ENCODE results near the gene ZNF879.

The ZNF879 gene

DNA sequence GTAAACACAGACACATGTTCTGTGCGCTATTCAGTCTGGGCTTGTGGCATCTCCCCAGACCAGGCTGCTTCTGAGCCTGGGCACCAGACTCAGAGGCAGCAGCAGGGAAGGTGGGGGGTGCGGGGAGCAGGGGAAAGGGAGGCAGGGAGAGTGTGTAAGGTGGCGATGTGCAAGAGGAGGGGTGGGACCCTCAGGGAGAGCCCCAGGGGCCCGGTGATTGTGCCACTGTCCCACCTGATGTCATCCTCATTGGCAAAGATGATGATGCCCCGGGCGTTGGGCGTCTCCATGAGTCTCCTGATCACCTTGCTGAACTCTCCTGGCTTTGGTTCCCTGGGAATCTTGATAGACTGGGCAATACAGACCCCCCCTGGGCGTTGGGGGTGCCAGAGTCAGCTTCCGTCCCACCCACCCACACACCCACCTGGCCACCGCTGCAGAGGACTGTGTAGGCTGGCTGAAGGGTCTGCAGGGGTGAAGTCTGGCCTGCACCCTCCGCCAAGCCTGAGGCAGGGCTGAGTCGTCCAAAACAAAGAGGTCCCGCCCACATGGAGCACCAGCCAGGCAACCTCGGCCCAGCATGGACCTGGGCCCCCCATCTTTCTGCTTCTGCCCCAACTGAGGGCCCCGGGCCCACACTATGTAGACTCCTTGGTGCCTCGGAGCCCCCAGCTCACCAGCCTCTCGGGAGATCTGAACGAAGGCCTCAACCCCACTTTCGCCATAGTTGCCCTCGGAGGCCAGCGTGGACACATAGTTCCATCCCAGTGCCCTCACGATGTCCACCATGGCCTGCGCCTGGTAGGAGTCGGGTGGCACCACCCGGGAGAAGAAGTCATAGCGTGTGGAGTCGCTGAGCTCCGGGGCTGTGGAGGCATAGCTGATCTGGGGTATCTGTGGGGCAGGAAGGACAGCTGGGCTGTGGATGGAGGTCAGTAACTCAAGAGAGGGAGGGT is 32.1 kb upstream of the ZNF879 start:
- H3K27ac ChIP-seq (ENCODE audit: low read depth, low read length), result no peak overlapping the region
- H3K4me1 ChIP-seq (ENCODE audit: control insufficient read depth, insufficient read depth, low read length, unreplicated experiment), result no peaks in the 10 kb centered on the region
- H2AFZ ChIP-seq (ENCODE audit: low read length, unreplicated experiment), result no peak overlapping the region
- H3K27me3 ChIP-seq (ENCODE audit: insufficient read depth, low read length), result peaks cover 42% of the 10 kb centered on the region
- no peak overlapping the region for H3K4me3 ChIP-seq (ENCODE audit: low read depth, low read length)
- H3K79me2 ChIP-seq (ENCODE audit: control insufficient read depth, insufficient read depth, low read length, unreplicated experiment), result no peaks in the 10 kb centered on the region
- H3K36me3 ChIP-seq (ENCODE audit: insufficient read depth, low read length), result no peaks in the 10 kb centered on the region

GRCh38 chr5:178992291-178992895 is 31.2 kb upstream of the ZNF879 start:
- no peak overlapping the region for H3K4me3 ChIP-seq (ENCODE audit: low read depth, low read length)

GRCh38 chr5:178993236-178993765 is 30.3 kb upstream of the ZNF879 start:
- Histone ChIP-seq H3K36me3 (ENCODE audit: insufficient read depth, low read length) (no peaks in the 10 kb centered on the region), H3K79me2 (ENCODE audit: control insufficient read depth, insufficient read depth, low read length, unreplicated experiment) (no peaks in the 10 kb centered on the region), H3K4me1 (ENCODE audit: control insufficient read depth, insufficient read depth, low read length, unreplicated experiment) (no peaks in the 10 kb centered on the region), H3K4me3 (ENCODE audit: low read depth, low read length) (no peak overlapping the region), H2AFZ (ENCODE audit: low read length, unreplicated experiment) (no peak overlapping the region), H3K27me3 (ENCODE audit: insufficient read depth, low read length) (peaks cover 54% of the 10 kb centered on the region), H3K27ac (ENCODE audit: low read depth, low read length) (no peak overlapping the region)

More at GRCh38 chr5:178992291-178992895, 31.2 kb upstream of the ZNF879 start:
- Histone ChIP-seq H3K36me3 (ENCODE audit: insufficient read depth, low read length) (no peaks in the 10 kb centered on the region), H2AFZ (ENCODE audit: low read length, unreplicated experiment) (no peak overlapping the region), H3K27me3 (ENCODE audit: insufficient read depth, low read length) (peaks cover 50% of the 10 kb centered on the region), H3K79me2 (ENCODE audit: control insufficient read depth, insufficient read depth, low read length, unreplicated experiment) (no peaks in the 10 kb centered on the region), H3K27ac (ENCODE audit: low read depth, low read length) (no peak overlapping the region), H3K4me1 (ENCODE audit: control insufficient read depth, insufficient read depth, low read length, unreplicated experiment) (no peaks in the 10 kb centered on the region)

- H2AFZ ChIP-seq (ENCODE audit: low read length, unreplicated experiment), result no peak overlapping the region
- H3K27ac ChIP-seq (ENCODE audit: low read depth, low read length), result no peak overlapping the region
- no peaks in the 10 kb centered on the region for H3K79me2 ChIP-seq (ENCODE audit: control insufficient read depth, insufficient read depth, low read length, unreplicated experiment)
- peaks cover 57% of the 10 kb centered on the region for H3K27me3 ChIP-seq (ENCODE audit: insufficient read depth, low read length)
- no peaks in the 10 kb centered on the region for H3K36me3 ChIP-seq (ENCODE audit: insufficient read depth, low read length)
- no peaks in the 10 kb centered on the region for H3K4me1 ChIP-seq (ENCODE audit: control insufficient read depth, insufficient read depth, low read length, unreplicated experiment)
- H3K4me3 ChIP-seq (ENCODE audit: low read depth, low read length), result no peak overlapping the region
These were observed 29.5 kb upstream of the ZNF879 start for GRCh38 chr5:178993955-178994579.

- Histone ChIP-seq H3K27me3 (ENCODE audit: insufficient read depth, low read length) (peaks cover 57% of the 10 kb centered on the region), H3K36me3 (ENCODE audit: insufficient read depth, low read length) (no peaks in the 10 kb centered on the region), H3K4me3 (ENCODE audit: low read depth, low read length) (peak within 1 kb of the TSS; percentile 40; the same call in 1 of the 2 replicates), H3K27ac (ENCODE audit: low read depth, low read length) (no peak within 1 kb of the TSS), H3K79me2 (ENCODE audit: control insufficient read depth, insufficient read depth, low read length, unreplicated experiment) (no peaks in the 10 kb centered on the region), H2AFZ (ENCODE audit: low read length, unreplicated experiment) (no peak within 1 kb of the TSS), H3K4me1 (ENCODE audit: control insufficient read depth, insufficient read depth, low read length, unreplicated experiment) (no peaks in the 10 kb centered on the region)
These were observed 28.8 kb upstream of the ZNF879 start, which contains the start of gene GRM6 for GRCh38 chr5:178994580-178995340. TSS of gene GRM6 (minus strand) at chr5:178995320. CDS start at chr5:178994944, 376 bp downstream.

DNA sequence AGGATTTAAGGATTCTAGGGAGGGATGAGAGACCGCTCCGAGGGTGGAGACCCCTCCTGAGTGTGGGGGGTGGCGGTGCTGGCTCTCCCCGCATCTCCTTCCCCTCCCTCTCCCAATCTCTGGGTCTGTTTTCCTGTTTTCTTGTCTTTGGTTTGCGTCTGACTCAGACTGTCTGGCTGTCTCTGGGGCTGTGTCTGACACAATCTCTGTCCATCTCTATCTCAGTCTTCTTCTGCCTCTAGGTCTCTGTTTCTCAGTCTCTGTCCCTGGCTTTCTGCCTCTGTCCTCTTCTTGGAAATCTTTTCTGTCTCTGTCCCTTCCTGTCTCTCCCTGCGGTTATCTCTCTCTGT is 28.3 kb upstream of the ZNF879 start:
- no peaks in the 10 kb centered on the region for H3K4me1 ChIP-seq (ENCODE audit: control insufficient read depth, insufficient read depth, low read length, unreplicated experiment)
- no peak overlapping the region for H2AFZ ChIP-seq (ENCODE audit: low read length, unreplicated experiment)
- no peak overlapping the region for H3K27ac ChIP-seq (ENCODE audit: low read depth, low read length)
- no peaks in the 10 kb centered on the region for H3K79me2 ChIP-seq (ENCODE audit: control insufficient read depth, insufficient read depth, low read length, unreplicated experiment)
- H3K4me3 ChIP-seq (ENCODE audit: low read depth, low read length), result peak overlapping the region; percentile 40; the same call in 1 of the 2 replicates
- H3K27me3 ChIP-seq (ENCODE audit: insufficient read depth, low read length), result peaks cover 60% of the 10 kb centered on the region
- H3K36me3 ChIP-seq (ENCODE audit: insufficient read depth, low read length), result no peaks in the 10 kb centered on the region

GRCh38 chr5:178996156-178996555 is 27.4 kb upstream of the ZNF879 start:
- no peak overlapping the region for H3K4me3 ChIP-seq (ENCODE audit: low read depth, low read length)
- no peaks in the 10 kb centered on the region for H3K79me2 ChIP-seq (ENCODE audit: control insufficient read depth, insufficient read depth, low read length, unreplicated experiment)
- no peaks in the 10 kb centered on the region for H3K36me3 ChIP-seq (ENCODE audit: insufficient read depth, low read length)
- no peaks in the 10 kb centered on the region for H3K4me1 ChIP-seq (ENCODE audit: control insufficient read depth, insufficient read depth, low read length, unreplicated experiment)
- H3K27me3 ChIP-seq (ENCODE audit: insufficient read depth, low read length), result peaks cover 66% of the 10 kb centered on the region
- H2AFZ ChIP-seq (ENCODE audit: low read length, unreplicated experiment), result no peak overlapping the region
- no peak overlapping the region for H3K27ac ChIP-seq (ENCODE audit: low read depth, low read length)

- Histone ChIP-seq H3K4me3 (ENCODE audit: low read depth, low read length) (no peak overlapping the region), H3K27me3 (ENCODE audit: insufficient read depth, low read length) (peaks cover 63% of the 10 kb centered on the region), H3K27ac (ENCODE audit: low read depth, low read length) (no peak overlapping the region), H3K36me3 (ENCODE audit: insufficient read depth, low read length) (no peaks in the 10 kb centered on the region), H3K4me1 (ENCODE audit: control insufficient read depth, insufficient read depth, low read length, unreplicated experiment) (no peaks in the 10 kb centered on the region), H3K79me2 (ENCODE audit: control insufficient read depth, insufficient read depth, low read length, unreplicated experiment) (no peaks in the 10 kb centered on the region), H2AFZ (ENCODE audit: low read length, unreplicated experiment) (no peak overlapping the region)
These were observed 26.4 kb upstream of the ZNF879 start for GRCh38 chr5:178997191-178997590.

DNA sequence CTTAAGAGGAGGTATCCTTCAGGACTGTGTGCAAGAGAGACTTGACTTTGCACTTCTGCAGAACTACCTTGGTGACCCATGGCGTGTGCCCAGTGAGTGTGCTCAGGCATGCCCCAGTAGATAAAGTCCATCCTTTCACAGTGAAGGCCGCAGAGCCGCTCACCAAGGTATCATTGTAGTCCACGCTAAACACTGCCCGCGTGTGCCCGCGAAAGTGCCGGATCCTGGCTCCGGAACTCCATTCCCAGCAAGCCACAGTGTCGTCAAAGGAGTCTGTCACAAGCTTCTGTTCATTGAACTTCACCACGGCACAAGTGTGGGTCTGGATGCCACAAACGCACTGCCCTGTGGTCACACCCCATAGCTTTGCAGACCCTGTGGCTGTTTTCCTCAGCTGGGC is 25.2 kb upstream of the ZNF879 start:
- Histone ChIP-seq H3K27me3 (ENCODE audit: insufficient read depth, low read length) (peaks cover 53% of the 10 kb centered on the region), H3K4me3 (ENCODE audit: low read depth, low read length) (no peak overlapping the region), H3K27ac (ENCODE audit: low read depth, low read length) (no peak overlapping the region), H3K4me1 (ENCODE audit: control insufficient read depth, insufficient read depth, low read length, unreplicated experiment) (no peaks in the 10 kb centered on the region), H3K36me3 (ENCODE audit: insufficient read depth, low read length) (no peaks in the 10 kb centered on the region), H2AFZ (ENCODE audit: low read length, unreplicated experiment) (no peak overlapping the region), H3K79me2 (ENCODE audit: control insufficient read depth, insufficient read depth, low read length, unreplicated experiment) (no peaks in the 10 kb centered on the region)

DNA sequence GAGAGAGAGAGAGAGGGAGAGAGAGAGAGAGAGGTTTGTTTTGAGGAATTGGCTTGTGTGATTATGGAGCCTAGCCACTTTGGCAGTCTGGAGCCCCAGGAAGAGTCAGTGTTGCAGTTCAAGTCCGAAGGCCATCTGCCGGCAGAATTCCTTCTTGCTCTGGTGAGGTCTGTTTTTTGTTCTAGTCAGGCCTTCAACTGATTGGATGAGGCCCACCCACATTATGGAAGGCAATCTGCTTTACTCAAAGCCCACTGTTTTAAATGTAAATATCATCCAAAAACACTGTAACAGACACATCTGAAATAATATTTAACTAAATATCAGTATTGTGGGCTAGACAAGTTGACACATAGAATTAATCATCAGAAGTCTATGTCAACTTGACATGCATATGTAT is 17.0 kb upstream of the ZNF879 start:
- H3K4me3 ChIP-seq (ENCODE audit: low read depth, low read length), result no peak overlapping the region
- no peaks in the 10 kb centered on the region for H3K79me2 ChIP-seq (ENCODE audit: control insufficient read depth, insufficient read depth, low read length, unreplicated experiment)
- no peaks in the 10 kb centered on the region for H3K4me1 ChIP-seq (ENCODE audit: control insufficient read depth, insufficient read depth, low read length, unreplicated experiment)
- peaks cover 13% of the 10 kb centered on the region for H3K27me3 ChIP-seq (ENCODE audit: insufficient read depth, low read length)
- H2AFZ ChIP-seq (ENCODE audit: low read length, unreplicated experiment), result no peak overlapping the region
- H3K36me3 ChIP-seq (ENCODE audit: insufficient read depth, low read length), result no peaks in the 10 kb centered on the region
- no peak overlapping the region for H3K27ac ChIP-seq (ENCODE audit: low read depth, low read length)
